OCI-LY7 (cell line): ENCODE data around the gene PTPN14. TPM values are rescaled to one million over a fixed set of nuclear protein-coding genes. Genes with fewer than 3 reads are reported as not detected.

Source experiments
- BruUV-seq: library from RNA; stranded (reverse); fragments of 400-500 nt; replicated peaks from 2 replicates; lab custom pipeline; 2021; lab: Mats Ljungman, UMichigan
- CTCF ChIA-PET: fragments of 300-600 bp; sonication (Branson Sonifier 250); formaldehyde crosslinking; loops from one replicate; lab custom pipeline; 2022; ENCODE audit warnings: antibody characterized with exemption; ENCODE audit not compliant: unreplicated experiment; lab: Charles Lee
- POLR2A ChIA-PET: fragments of 300-600 bp; sonication (Branson Sonifier 250); formaldehyde crosslinking; loops from one replicate; lab custom pipeline; 2022; ENCODE audit warnings: antibody characterized with exemption; lab: Charles Lee
- DNase-seq: peaks from one replicate; pipeline ENCODE4 v3.0.0-alpha.2; 2015; ENCODE audit warnings: low spot score
- H2AFZ ChIP-seq: fragments of 200-600 bp; sonication (generic), shearing (Covaris generic); 2 replicates; pipeline ENCODE4 v1.6.1; 2014; ENCODE audit warnings: mild to moderate bottlenecking, antibody characterized with exemption, low read length, moderate library complexity
- H3K27ac ChIP-seq: fragments of 200-600 bp; sonication (generic); 2 replicates; pipeline ENCODE4 v1.5.1; 2014; ENCODE audit warnings: mixed run types, low read depth, mild to moderate bottlenecking, moderate library complexity, low read length, inconsistent platforms; ENCODE audit not compliant: poor library complexity, severe bottlenecking
- H3K36me3 ChIP-seq: fragments of 200-600 bp; sonication (generic); 2 replicates; pipeline ENCODE4 v1.6.1; 2014; ENCODE audit warnings: mild to moderate bottlenecking, antibody characterized with exemption, low read length, moderate library complexity, mixed read lengths; ENCODE audit not compliant: insufficient read depth
- H3K4me1 ChIP-seq: fragments of 200-600 bp; sonication (generic); 2 replicates; pipeline ENCODE4 v1.5.1; 2014; ENCODE audit warnings: mild to moderate bottlenecking, low read length; ENCODE audit not compliant: insufficient read depth, poor library complexity, severe bottlenecking
- H3K4me2 ChIP-seq: fragments of 200-600 bp; sonication (generic); 2 replicates; pipeline ENCODE4 v1.6.1; 2014; ENCODE audit warnings: mild to moderate bottlenecking, low read length
- H3K4me3 ChIP-seq: fragments of 200-600 bp; sonication (generic); 2 replicates; pipeline ENCODE4 v1.5.1; 2014; ENCODE audit warnings: mild to moderate bottlenecking, low read depth, low read length; ENCODE audit not compliant: poor library complexity, severe bottlenecking
- H3K79me2 ChIP-seq: fragments of 200-600 bp; sonication (generic); 2 replicates; pipeline ENCODE4 v1.6.1; 2016; ENCODE audit warnings: low read depth, mild to moderate bottlenecking, low read length, moderate library complexity, mixed read lengths; ENCODE audit not compliant: insufficient read depth
- H3K9me2 ChIP-seq: fragments of 200-600 bp; sonication (generic); 2 replicates; pipeline ENCODE4 v1.6.1; 2016; ENCODE audit warnings: mild to moderate bottlenecking, low read length, mixed read lengths; ENCODE audit not compliant: insufficient read depth
- H3K9me3 ChIP-seq: fragments of 200-600 bp; sonication (generic); 2 replicates; pipeline ENCODE4 v1.6.1; 2014; ENCODE audit warnings: mild to moderate bottlenecking, mixed run types, low read length, mixed read lengths
- H4K20me1 ChIP-seq: fragments of 200-600 bp; sonication (generic); 2 replicates; pipeline ENCODE4 v1.6.1; 2014; ENCODE audit warnings: mild to moderate bottlenecking, antibody characterized with exemption, low read length, moderate library complexity, mixed read lengths; ENCODE audit not compliant: insufficient read depth
- EZH2phosphoT487 ChIP-seq: fragments of 200-600 bp; sonication (generic); IDR thresholded peaks from 2 replicates; pipeline ENCODE4 v1.6.1; 2018; ENCODE audit warnings: low read depth, borderline replicate concordance, mild to moderate bottlenecking, mixed run types, antibody characterized with exemption, low read length, moderate library complexity, mixed read lengths
- intact Hi-C: fragments of 100-400 bp; cut with micrococcal nuclease; formaldehyde crosslinking; loops from one replicate; pipeline ENCODE4 v1.10.0; 2022; ENCODE audit not compliant: unreplicated experiment
- total RNA-seq, 2 experiments: library from RNA; depleted of rRNA in 1 of 2; stranded (reverse); fragments of >200 nt in 1 of 2; shearing (Covaris generic) in 1 of 2; gene quantifications; 2 replicates each; pipeline ENCODE4 v1.2.3, GENCODE V29; 2014 to 2022
- TF ChIP-seq, protein P1 (sequence below): fragments of 200-600 bp; sonication (generic); conservative IDR thresholded peaks from 2 replicates; pipeline ENCODE4 v1.5.1; 2014; ENCODE audit warnings: mild to moderate bottlenecking, antibody characterized with exemption, low read length, moderate library complexity, mixed read lengths

Gene PTPN14
- total RNA-seq, 2 experiments from 2014 or later = not detected

DNA sequence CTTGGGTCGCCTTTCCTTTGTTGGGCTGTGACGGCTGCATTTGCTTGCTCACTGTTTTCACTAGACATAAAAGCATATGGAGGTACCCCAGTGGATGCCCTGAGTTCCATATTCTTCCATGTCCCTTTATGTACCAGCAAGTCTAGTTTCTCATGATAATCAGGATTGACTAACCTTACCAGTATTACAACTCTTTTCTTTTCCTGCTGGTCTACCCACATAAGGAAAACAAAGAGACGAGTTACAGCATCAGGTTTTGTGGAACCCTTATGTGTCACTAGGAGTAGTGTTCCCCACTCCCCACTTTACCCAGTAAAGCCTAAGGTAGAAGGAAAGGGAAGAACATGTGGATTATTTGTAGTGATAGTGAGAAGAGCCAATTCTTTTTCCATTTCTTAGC lies 35.2 kb upstream of the PTPN14 start:
- H3K4me2 ChIP-seq = no peak overlapping the region
- no peaks in the 10 kb centered on the region for H3K79me2 ChIP-seq
- TF ChIP-seq, protein P1, sequence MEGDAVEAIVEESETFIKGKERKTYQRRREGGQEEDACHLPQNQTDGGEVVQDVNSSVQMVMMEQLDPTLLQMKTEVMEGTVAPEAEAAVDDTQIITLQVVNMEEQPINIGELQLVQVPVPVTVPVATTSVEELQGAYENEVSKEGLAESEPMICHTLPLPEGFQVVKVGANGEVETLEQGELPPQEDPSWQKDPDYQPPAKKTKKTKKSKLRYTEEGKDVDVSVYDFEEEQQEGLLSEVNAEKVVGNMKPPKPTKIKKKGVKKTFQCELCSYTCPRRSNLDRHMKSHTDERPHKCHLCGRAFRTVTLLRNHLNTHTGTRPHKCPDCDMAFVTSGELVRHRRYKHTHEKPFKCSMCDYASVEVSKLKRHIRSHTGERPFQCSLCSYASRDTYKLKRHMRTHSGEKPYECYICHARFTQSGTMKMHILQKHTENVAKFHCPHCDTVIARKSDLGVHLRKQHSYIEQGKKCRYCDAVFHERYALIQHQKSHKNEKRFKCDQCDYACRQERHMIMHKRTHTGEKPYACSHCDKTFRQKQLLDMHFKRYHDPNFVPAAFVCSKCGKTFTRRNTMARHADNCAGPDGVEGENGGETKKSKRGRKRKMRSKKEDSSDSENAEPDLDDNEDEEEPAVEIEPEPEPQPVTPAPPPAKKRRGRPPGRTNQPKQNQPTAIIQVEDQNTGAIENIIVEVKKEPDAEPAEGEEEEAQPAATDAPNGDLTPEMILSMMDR = no peak
- no peak for TF ChIP-seq EZH2phosphoT487
- H3K4me1 ChIP-seq = no peaks in the 10 kb centered on the region
- intact Hi-C loops = loop anchor here (5.0 kb wide), 1 partner anchor 369 kb away; no protein-coding TSS in a partner anchor
- H3K9me3 ChIP-seq = no peaks in the 10 kb centered on the region
- no peaks in the 10 kb centered on the region for H4K20me1 ChIP-seq
- no peaks in the 10 kb centered on the region for H3K36me3 ChIP-seq
- no TSS peak for BruUV-seq
- no peak overlapping the region for H3K4me3 ChIP-seq
- H3K27ac ChIP-seq = no peak overlapping the region
- H2AFZ ChIP-seq = no peak overlapping the region
- no peaks in the 10 kb centered on the region for H3K9me2 ChIP-seq
- no peak for DNase-seq
- ChIA-PET POLR2A (no interaction called here), CTCF (no interaction called here)

DNA sequence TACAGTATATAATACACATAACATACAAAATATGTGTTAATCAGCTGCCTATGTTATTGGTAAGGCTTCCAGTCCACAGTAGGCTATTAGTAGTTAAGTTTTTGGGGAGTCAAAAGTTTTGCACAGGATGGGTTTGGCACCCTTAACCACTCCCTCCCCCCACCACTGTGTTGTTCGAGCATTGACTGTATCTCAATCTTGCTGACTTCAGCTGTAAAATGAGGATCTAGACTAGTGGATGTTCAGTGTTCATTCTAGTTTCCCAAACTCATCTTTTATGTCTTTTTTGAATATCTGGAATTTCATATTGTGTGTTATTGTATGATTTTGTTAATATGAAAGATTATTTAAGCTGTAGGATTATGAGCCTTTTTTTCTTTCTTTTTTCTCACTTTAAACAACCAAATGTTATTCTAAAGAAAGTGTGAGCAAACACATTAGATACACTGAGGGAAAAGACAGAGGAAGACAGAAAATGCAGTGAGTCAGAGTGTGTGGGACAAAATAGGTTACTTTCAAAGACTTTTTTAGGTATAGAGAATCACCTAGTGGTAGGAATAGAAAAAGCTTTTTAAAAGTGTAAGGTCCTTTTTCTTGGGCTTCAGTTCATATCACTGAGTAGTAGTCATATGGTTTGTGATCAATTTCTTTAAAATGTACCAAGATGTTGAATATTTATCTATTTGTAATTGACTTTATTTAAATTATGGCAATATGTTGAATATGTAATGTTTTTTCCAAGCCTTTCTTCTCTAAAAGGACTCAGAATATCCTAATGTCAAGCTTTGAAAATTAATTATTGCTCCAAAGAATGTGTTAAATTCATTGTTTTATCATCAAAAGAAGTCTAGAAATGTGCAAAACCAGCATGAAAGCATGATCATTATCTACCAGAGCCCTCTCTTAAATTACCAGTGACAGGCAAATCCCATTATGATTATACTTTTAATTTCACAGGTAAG lies 33.7 kb upstream of the PTPN14 start:
- DNase-seq = no peak
- no peaks in the 10 kb centered on the region for H3K79me2 ChIP-seq
- H3K9me2 ChIP-seq = no peaks in the 10 kb centered on the region
- no TSS peak for BruUV-seq
- H3K9me3 ChIP-seq = no peaks in the 10 kb centered on the region
- no peaks in the 10 kb centered on the region for H3K36me3 ChIP-seq
- intact Hi-C loops = loop anchor here (2.0 to 5.0 kb wide), 2 partner anchors 252 to 368 kb away; no protein-coding TSS in a partner anchor
- H3K4me1 ChIP-seq = no peaks in the 10 kb centered on the region
- no peaks in the 10 kb centered on the region for H4K20me1 ChIP-seq
- no peak overlapping the region for H3K4me2 ChIP-seq
- POLR2A ChIA-PET = interaction anchor here (0.6 to 1.6 kb wide), 2 partner anchors 8 to 246 kb away, joined by 3 to 8 read pairs; no protein-coding TSS in a partner anchor
- no peak overlapping the region for H3K4me3 ChIP-seq
- H3K27ac ChIP-seq = no peak overlapping the region
- CTCF ChIA-PET = interaction anchor here (1.3 kb wide), 1 partner anchor 324 kb away, joined by 3 read pairs; no protein-coding TSS in a partner anchor
- no peak overlapping the region for H2AFZ ChIP-seq
- TF ChIP-seq, protein P1 = peak; percentile 76
- TF ChIP-seq EZH2phosphoT487 = no peak
